Activated CD8-positive, alpha-beta memory T cell treated with anti-CD3 and anti-CD28 coated beads, Interleukin-2, amount 50 U/mL, for 48 hours (primary cell): Measurements from ENCODE around the gene COG6.
A peak's percentile ranks its signal among the peaks of the same experiment; 100 is the strongest.

ENCODE experiments used
- DNase-seq: peaks from one replicate; pipeline ENCODE4 v3.0.0-alpha.2; 2020

COG6 gene

GRCh38 chr13:39655569-39656324 is at the start of gene COG6:
Gene COG6 (plus strand): TSS chr13:39655662. CDS start chr13:39655727, 65 bp downstream.
- DNase-seq, result peak; percentile 100

DNA sequence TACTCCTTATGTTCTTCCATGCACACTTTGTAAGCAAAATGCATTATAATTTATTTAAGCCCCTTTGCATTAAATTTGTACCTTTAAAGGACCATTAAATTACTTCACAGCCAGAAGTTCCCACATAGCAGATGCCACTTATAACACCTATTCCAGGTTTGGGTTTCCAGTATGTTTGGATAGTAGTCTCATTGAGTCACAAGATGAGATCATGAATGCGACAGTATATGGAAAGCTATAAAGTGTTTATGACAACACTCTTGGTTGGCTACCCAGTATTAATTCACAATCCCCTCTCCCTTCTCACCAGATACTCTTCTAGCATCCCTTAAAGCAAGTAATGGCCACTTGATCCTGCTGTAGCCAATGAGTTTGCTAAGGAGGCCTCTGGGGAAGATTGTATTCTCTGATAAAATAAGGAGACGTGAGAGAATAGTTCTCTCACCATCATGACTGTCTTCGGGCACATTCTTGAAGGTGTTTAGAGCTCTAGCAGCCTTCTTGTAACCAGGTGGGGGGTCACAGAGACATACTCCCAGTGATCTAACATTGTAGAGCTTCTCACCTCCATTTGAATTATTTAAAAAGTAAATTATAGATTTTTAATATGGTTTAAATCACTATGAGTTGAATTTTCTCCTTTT is 49.7 kb upstream of the COG6 start:
- DNase-seq, result no peak

GRCh38 chr13:39607876-39608275 is 47.6 kb upstream of the COG6 start:
- DNase-seq, result no peak

GRCh38 chr13:39612023-39612637 is 43.3 kb upstream of the COG6 start:
- DNase-seq, result peak; percentile 73

DNA sequence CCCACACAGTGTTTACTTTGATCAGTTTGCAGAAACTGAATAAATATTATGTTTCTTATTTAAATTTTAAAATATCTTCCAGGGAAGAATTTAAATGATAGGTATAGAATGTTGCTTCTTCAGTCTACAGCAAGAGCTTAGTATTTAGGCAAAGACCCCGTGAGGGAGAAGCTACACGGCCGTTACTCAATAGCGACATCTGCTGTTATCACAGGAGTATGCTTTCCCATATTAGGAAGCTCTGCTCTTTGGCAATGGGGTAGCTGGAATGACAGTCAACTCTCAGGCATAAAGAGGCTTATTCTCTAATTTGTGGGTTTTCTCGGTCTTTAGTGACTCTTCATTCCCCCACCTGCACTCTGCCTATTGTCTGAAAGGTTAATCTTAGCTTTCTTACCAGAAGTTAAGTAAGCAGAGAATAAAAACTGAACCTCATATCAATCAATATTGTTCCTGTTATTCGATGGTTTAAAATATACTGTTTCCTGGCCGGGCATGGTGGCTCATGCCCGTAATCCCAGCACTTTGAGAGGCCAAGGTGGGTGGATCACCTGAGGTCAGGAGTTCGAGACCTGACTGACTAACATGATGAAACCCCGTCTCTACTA is 39.3 kb upstream of the COG6 start:
- no peak for DNase-seq

- no peak for DNase-seq
Observed at GRCh38 chr13:39618561-39618960, 36.9 kb upstream of the COG6 start.

- DNase-seq, result no peak
Observed at GRCh38 chr13:39623466-39623865, 32.0 kb upstream of the COG6 start.

GRCh38 chr13:39631307-39631706 is 24.2 kb upstream of the COG6 start:
- DNase-seq, result no peak

GRCh38 chr13:39632994-39633393 is 22.5 kb upstream of the COG6 start:
- no peak for DNase-seq

- DNase-seq, result no peak
Observed at GRCh38 chr13:39635564-39635963, 19.9 kb upstream of the COG6 start.

DNA sequence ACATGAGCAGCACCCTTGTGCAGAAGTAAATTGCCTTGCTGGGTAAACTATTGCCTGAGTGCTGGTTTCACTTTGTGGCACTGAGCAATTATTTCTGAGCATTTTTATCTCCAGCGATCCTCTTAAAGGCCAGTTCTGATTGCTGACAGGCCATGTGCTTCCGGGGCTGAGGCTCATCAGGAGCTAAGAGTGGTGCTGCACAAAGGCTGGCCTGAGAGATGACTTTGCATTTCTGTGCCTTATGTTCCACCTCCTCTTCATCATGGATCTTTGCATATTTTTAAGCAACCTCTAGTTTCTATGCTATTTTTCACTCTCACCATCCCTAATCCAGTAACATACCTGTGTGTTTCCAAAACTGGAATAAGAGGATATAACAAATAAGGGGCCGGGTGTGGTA is 17.6 kb upstream of the COG6 start:
- DNase-seq, result no peak

DNA sequence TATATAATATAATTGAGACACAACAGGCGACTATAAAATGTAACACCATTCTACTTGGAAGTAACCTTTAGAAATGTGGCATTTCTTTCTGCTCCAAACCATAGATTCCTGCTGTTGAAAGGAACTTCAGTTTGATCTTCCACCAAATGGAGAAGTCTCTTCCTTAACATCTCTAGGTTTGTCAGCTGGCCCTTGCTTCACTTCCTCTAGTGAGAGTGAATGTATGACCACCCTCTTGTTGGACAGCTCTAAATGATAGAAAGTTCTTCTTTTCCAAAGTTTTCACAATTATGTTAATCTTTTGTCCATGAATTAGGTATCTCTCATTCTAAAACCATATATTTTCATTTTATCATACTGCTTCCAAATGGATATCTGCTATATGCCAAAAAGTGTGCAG is 13.8 kb upstream of the COG6 start:
- no peak for DNase-seq

- no peak for DNase-seq
Observed at GRCh38 chr13:39646122-39646521, 9.3 kb upstream of the COG6 start.

DNA sequence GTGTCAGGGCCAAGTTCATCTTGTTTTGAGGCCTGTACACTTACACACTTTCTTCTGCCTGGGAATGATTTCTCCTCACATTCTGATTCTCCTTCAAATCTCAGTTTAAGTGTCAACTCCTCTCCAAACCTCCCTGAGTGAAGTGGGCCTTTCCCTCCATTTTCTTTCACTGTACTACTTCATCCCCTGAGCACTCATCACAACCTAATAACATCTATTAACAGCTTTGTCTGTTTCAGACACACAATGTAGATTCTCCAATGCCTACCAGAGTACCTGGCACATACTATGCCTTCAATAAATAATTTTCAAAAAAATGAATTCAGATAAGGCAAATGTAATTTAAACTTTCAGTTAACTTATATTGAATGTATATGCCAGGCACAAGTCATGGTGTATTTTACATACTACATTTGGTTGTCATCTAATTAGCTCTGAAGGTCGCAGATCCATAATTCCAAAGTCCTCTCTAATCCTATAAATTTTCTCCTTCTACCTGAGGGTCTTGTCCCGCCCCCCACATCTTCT is 357 bp upstream of the COG6 start:
- no peak for DNase-seq

DNA sequence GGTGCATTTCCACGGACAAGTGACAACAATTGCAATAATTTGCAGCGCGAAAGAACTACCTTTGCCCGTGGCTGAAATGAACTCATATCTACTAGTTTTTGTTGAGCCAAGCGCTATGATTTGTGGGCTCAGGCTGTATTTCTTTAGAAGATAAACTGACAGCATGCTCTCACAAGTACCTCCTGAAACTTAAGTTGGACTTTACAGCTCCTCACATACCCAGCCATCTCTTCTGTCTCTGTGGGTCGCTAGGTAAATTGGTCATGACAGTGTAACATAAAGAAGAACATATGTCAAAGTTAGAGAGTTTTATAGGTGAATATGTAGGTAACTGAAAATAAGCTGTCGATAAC is 839 bp downstream of the COG6 start:
- DNase-seq, result no peak

- DNase-seq, result no peak
Observed at GRCh38 chr13:39663508-39663907, 8.0 kb downstream of the COG6 start.

DNA sequence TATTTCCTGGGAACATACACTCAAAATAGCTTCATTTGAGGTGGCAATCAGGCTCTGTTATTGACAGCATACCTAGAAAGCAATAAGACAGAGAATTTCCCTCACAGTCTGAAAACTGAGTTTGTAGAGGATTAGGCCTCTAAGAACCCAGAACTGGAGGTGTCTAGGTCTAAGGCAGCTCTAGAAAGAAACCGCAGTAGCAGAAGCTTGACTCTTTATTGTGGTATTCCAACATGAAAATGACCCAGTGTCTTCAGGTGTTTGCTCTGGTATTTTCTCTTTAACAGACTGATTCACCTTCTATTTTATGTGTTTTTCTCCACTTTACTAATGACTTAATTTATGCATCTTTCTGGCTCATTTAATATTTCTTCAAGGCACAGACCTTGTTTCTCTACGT is 8.5 kb downstream of the COG6 start:
- no peak for DNase-seq

GRCh38 chr13:39665763-39666162 is 10.3 kb downstream of the COG6 start:
- no peak for DNase-seq

DNA sequence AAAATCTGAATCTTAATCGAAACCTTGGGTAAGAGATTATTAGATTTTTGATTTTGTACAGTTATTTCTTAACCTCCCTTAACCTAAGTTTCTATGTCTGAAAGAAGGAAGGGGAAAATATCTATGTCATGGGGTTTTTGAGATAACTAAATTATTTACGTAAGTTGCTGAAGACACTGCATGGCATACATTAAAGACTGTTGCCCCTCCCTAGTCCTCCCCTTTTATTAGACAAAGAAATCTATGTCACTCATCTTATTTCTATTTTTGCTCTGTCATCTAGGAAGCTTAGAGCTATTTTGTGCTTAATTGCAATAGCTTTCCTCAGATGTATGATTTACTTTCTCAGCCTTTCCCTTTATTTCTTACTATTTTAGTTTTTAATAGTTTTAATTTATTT is 15.0 kb downstream of the COG6 start:
- DNase-seq, result no peak

DNA sequence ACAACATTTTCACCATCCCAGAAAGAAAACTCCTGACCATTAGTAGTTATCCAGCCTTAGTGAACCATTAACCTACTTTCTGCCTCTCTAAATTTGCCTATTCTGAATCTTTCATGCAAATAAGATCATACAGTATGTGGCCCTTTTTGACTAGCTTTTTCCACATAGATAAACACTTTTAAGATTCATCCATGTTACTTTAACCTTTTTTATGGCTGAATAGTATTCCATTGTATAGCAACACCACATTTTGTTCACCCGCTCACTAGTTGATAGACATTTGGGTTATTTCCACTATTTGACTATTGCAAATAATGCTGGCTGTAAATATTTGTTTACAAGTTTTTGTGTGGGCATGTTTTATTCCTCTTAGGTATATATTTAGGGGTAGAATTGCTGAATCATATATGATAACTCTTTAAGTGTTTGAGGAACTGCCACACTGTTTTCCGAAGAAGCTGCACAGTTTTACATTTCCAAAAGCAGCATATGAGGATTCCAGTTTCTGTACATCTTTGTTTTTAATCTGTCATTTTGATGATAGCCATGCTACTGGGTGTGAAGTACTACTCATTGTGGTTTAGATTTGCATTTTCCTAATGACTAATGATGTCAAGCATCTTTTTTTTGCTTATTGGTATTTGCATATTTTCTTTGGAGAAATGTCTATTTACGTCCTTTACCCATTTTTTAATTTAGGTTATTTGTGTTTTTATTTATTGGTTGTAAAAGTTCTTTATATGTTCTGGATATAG is 17.1 kb downstream of the COG6 start:
- no peak for DNase-seq

GRCh38 chr13:39675904-39676303 is 20.4 kb downstream of the COG6 start:
- DNase-seq, result no peak

- DNase-seq, result no peak
Observed at GRCh38 chr13:39676315-39676876, 20.9 kb downstream of the COG6 start.

DNA sequence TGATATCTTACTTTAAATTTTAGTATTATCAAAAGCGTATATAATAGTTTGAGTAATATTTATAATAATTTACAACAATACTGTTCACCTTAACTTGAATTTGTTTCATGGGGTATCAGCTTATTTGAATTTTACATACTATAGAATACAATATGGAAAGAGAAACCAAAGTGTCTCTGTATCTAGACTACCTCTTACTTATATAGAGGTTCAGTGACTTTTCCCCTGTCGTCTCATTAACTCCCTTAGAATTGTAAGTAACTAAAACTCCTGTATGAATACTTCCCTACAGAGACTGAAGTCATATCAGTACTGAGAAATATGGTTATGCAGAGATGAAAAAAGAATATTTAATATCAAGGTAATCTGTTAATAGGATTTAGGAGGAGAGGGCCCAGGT is 26.8 kb downstream of the COG6 start:
- DNase-seq, result no peak
